ENCODE results near the gene NUDT14.

DNA sequence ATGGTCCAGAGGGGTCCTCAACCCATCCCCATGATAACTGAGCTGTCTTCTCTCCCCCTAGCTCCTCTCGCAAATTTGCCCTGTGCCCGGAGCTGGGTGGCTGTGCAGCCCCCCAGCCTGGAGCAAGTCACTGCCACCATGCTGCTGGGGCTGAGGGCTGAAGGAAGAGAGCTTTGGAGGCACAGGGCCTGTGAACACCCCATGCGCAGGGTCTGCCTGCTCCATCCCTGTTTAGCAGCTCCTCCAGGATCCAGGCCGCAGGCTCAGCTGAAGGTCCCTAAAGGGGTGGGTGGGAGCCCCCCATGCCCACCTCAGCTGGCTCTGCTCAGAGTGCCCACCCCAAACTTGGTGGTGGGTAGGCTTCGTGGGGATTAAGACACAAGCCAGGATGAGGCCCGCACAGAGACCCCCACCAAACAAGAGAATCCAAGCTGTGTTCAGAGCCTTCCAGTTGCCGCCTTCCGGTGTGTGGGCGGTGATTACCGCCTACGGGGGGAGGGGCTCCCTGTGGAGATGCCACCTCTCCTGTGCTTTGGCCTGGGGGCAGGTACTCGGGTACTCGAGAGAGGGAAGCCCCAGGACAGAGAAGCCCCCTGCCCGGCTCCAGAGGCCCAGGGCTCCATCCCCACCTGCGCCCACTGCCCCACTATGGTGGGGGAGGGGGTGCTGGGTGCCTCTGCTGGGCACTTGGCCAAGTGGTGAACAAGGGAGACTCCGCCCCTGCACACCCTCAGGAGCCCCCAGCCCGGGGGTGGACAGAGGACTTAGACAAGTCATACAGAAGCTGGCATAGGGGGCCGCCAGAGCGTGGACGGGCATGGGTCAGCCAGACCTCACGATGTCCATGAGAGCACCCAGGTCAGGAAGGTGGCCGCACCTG lies 11.1 kb downstream of the NUDT14 start:
- TF ChIP-seq, protein P1, sequence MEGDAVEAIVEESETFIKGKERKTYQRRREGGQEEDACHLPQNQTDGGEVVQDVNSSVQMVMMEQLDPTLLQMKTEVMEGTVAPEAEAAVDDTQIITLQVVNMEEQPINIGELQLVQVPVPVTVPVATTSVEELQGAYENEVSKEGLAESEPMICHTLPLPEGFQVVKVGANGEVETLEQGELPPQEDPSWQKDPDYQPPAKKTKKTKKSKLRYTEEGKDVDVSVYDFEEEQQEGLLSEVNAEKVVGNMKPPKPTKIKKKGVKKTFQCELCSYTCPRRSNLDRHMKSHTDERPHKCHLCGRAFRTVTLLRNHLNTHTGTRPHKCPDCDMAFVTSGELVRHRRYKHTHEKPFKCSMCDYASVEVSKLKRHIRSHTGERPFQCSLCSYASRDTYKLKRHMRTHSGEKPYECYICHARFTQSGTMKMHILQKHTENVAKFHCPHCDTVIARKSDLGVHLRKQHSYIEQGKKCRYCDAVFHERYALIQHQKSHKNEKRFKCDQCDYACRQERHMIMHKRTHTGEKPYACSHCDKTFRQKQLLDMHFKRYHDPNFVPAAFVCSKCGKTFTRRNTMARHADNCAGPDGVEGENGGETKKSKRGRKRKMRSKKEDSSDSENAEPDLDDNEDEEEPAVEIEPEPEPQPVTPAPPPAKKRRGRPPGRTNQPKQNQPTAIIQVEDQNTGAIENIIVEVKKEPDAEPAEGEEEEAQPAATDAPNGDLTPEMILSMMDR (IDR thresholded peaks at IDR 0.05): no peak
- no peak for TF ChIP-seq EZH2 (IDR thresholded peaks at IDR 0.05)
